HepG2 (cell line): ENCODE data around the gene IFT80.

Experiments used
- ASH2L ChIP-seq: fragments of 300-600, 200-600 bp; sonication (generic); IDR thresholded peaks from 2 replicates; pipeline ENCODE4 v1.7.0; 2017; ENCODE audit warnings: low read depth, mild to moderate bottlenecking, moderate library complexity, mixed read lengths, low read length; ENCODE audit not compliant: insufficient read length
- CSRNP1 ChIP-seq: sonication (generic); formaldehyde crosslinking; IDR thresholded peaks from 2 replicates; pipeline ENCODE4 v1.8.1; 2023; ENCODE audit warnings: mild to moderate bottlenecking, missing genetic modification reagents
- MTA3 ChIP-seq: sonication (generic); formaldehyde crosslinking; IDR thresholded peaks from 2 replicates; pipeline ENCODE4 v1.4.0; 2020; ENCODE audit warnings: missing genetic modification reagents
- MYC ChIP-seq: sonication (generic); formaldehyde crosslinking; IDR thresholded peaks from 2 replicates; pipeline ENCODE4 v1.9.0; 2021; ENCODE audit warnings: missing genetic modification reagents, borderline replicate concordance
- NR2C2 ChIP-seq: sonication (generic); formaldehyde crosslinking; IDR thresholded peaks from 2 replicates; pipeline ENCODE4 v1.4.0; 2020; ENCODE audit warnings: missing genetic modification reagents, mild to moderate bottlenecking, moderate library complexity, borderline replicate concordance
- POLR2A ChIP-seq, 2 experiments: IDR thresholded peaks; 2 replicates each; pipeline ENCODE4 v1.6.1; 2011; ENCODE audit warnings: low read depth in 2 of 2, low read length in 2 of 2, mild to moderate bottlenecking in 1 of 2, moderate library complexity in 1 of 2; ENCODE audit not compliant: insufficient read depth in 1 of 2
- TCF7 ChIP-seq: sonication (generic); IDR thresholded peaks from 2 replicates; pipeline ENCODE4 v1.6.1; 2016; ENCODE audit warnings: antibody characterized with exemption, low read depth
- ZFP82 ChIP-seq: sonication (generic); formaldehyde crosslinking; IDR thresholded peaks from 2 replicates; pipeline ENCODE4 v1.5.1; 2020; ENCODE audit warnings: mild to moderate bottlenecking, missing genetic modification reagents, borderline replicate concordance
- ZSCAN29 ChIP-seq: sonication (generic); formaldehyde crosslinking; conservative IDR thresholded peaks from 2 replicates; pipeline ENCODE4 v1.4.0; 2020; ENCODE audit warnings: mild to moderate bottlenecking, missing genetic modification reagents

- TF ChIP-seq CSRNP1 = no peak
- no peak for TF ChIP-seq MYC (CRISPR knock-in tag)
- no peak for TF ChIP-seq ASH2L
- no peak for TF ChIP-seq TCF7
- TF ChIP-seq ZSCAN29 (CRISPR knock-in tag) = no peak
- TF ChIP-seq NR2C2 (CRISPR knock-in tag) = no peak
- no peak for TF ChIP-seq ZFP82 (CRISPR knock-in tag)
- no peak for TF ChIP-seq POLR2A (IDR thresholded peaks at IDR 0.05; ENCODE audit: insufficient read depth in 1 of 2, low read depth in 2 of 2, low read length in 2 of 2)
- no peak for TF ChIP-seq MTA3 (CRISPR knock-in tag)
These were observed 180.9 kb downstream of the IFT80 start for GRCh38 chr3:160218136-160218535.
